CD4-positive, alpha-beta memory T cell (primary cell): ENCODE results near the gene IFT22. TPM values are rescaled to one million over a fixed set of nuclear protein-coding genes. Genes with fewer than 3 reads are reported as not detected.
A peak's percentile ranks its signal among the peaks of the same experiment; 100 is the strongest.
"Not testable (repeated sequence)": the region's sequence is repeated elsewhere in the genome, so short reads cannot be mapped to it uniquely, and the experiment has no call there.

ENCODE experiments used
- CTCF ChIA-PET: fragments of 350-600 bp; sonication (Branson Sonifier 250); formaldehyde crosslinking; loops from one replicate; lab custom pipeline; 2021; ENCODE audit warnings: inconsistent platforms; ENCODE audit not compliant: partially characterized antibody; lab: Charles Lee
- POLR2A ChIA-PET: fragments of 350-600 bp; sonication (Branson Sonifier 250); formaldehyde crosslinking; loops from one replicate; lab custom pipeline; 2021; ENCODE audit not compliant: partially characterized antibody; lab: Charles Lee
- DNase-seq, 5 donors: peaks; one replicate each; pipeline versions ENCODE4 v3.0.0 to v3.0.0-alpha.2; 2020 to 2022; ENCODE audit warnings: mixed read lengths in 1 of 5
- H3K27ac ChIP-seq: one replicate; pipeline ENCODE4 v1.7.0; 2013; ENCODE audit warnings: low read depth, low read length
- H3K27me3 ChIP-seq: 2 replicates; pipeline ENCODE4 v1.7.0; 2013; ENCODE audit warnings: mild to moderate bottlenecking, low read length, moderate library complexity; ENCODE audit not compliant: insufficient read depth
- H3K36me3 ChIP-seq: 2 replicates; pipeline ENCODE4 v1.7.0; 2013; ENCODE audit warnings: mild to moderate bottlenecking, low read length, moderate library complexity; ENCODE audit not compliant: insufficient read depth
- H3K4me1 ChIP-seq: 2 replicates; pipeline ENCODE4 v1.7.0; 2013; ENCODE audit warnings: mild to moderate bottlenecking, low read length, moderate library complexity; ENCODE audit not compliant: insufficient read depth
- H3K4me3 ChIP-seq, 2 donors: one replicate each; pipeline ENCODE4 v1.7.0; 2013; ENCODE audit warnings: low read length in 2 of 2, mild to moderate bottlenecking in 1 of 2
- H3K9me3 ChIP-seq, 2 donors: one replicate each; pipeline ENCODE4 v1.7.0; 2013; ENCODE audit warnings: low read length in 2 of 2, control low read depth in 1 of 2; ENCODE audit not compliant: control insufficient read depth in 1 of 2
- H3K27ac Mint-ChIP-seq, 7 donors: one replicate each; pipeline ENCODE4 v1.8.0; 2020 to 2021; ENCODE audit warnings: mixed read lengths in 7 of 7, mild to moderate bottlenecking in 6 of 7, inconsistent platforms in 3 of 7, moderate library complexity in 3 of 7
- H3K27me3 Mint-ChIP-seq, 2 donors: one replicate each; pipeline ENCODE4 v1.8.0; 2020 to 2021; ENCODE audit warnings: mixed read lengths in 2 of 2
- H3K36me3 Mint-ChIP-seq, 2 donors: one replicate each; pipeline ENCODE4 v1.8.0; 2020 to 2021; ENCODE audit warnings: mixed read lengths in 2 of 2, inconsistent platforms in 1 of 2, mild to moderate bottlenecking in 1 of 2
- H3K4me1 Mint-ChIP-seq, 4 donors: one replicate each; pipeline ENCODE4 v1.8.0; 2020 to 2021; ENCODE audit warnings: mixed read lengths in 4 of 4, mild to moderate bottlenecking in 1 of 4
- H3K4me3 Mint-ChIP-seq, 8 donors: one replicate each; pipeline ENCODE4 v1.8.0; 2020 to 2021; ENCODE audit warnings: mixed read lengths in 8 of 8, mild to moderate bottlenecking in 7 of 8, moderate library complexity in 6 of 8, inconsistent platforms in 3 of 8
- H3K9me3 Mint-ChIP-seq, 8 donors: one replicate each; pipeline ENCODE4 v1.8.0; 2020 to 2021; ENCODE audit warnings: mixed read lengths in 8 of 8, mild to moderate bottlenecking in 5 of 8, inconsistent platforms in 3 of 8, moderate library complexity in 1 of 8
- intact Hi-C: fragments of 100-400 bp; cut with micrococcal nuclease; formaldehyde crosslinking; loops from one replicate; pipeline ENCODE4 v1.15.1; 2023
- polyA plus RNA-seq, 2 donors: library from polyadenylated mRNA; unstranded; fragments of 300-500 nt; fragmentation: Illumina TruSeq; gene quantifications; one replicate each; pipeline ENCODE4 v1.2.3, GENCODE V29; 2021
- total RNA-seq, 2 experiments: library from RNA; stranded (reverse); gene quantifications; one replicate each; pipeline ENCODE4 v1.2.3, GENCODE V29; 2021

The IFT22 gene
- total and polyA plus RNA-seq, 4 experiments from 2014 or later: 2.6 to 6.7 (median 4.5) TPM

GRCh38 chr7:101363196-101363733 is 41.7 kb upstream of the IFT22 start:
- ChIA-PET CTCF (interaction anchor here (0.6 to 3.4 kb wide), 4 partner anchors 22 to 487 kb away, joined by 3 to 16 read pairs (median 3); no protein-coding TSS in a partner anchor), POLR2A (no interaction called here)
- peaks cover 13% of the 10 kb centered on the region for H3K27me3 ChIP-seq
- intact Hi-C loops: no loop called here
- Mint-ChIP-seq H3K4me3 (peak overlapping the region in 2 of 8 donors; percentile 12 to 45), H3K27ac (no peak overlapping the region), H3K36me3 (no peaks in the 10 kb centered on the region), H3K9me3 (peaks cover 0 to 2% (median 0%) of the 10 kb centered on the region in 8 donors), H3K4me1 (peaks cover 0 to 5% (median 0%) of the 10 kb centered on the region in 4 donors), H3K27me3 (peaks cover 16 to 21% of the 10 kb centered on the region in 2 donors)
- H3K4me3 ChIP-seq: peak overlapping the region in 1 of 2 donors; percentile 28
- H3K36me3 ChIP-seq: no peaks in the 10 kb centered on the region
- H3K9me3 ChIP-seq: no peaks in the 10 kb centered on the region
- H3K4me1 ChIP-seq: peaks cover 6% of the 10 kb centered on the region
- DNase-seq: no peak
- no peak overlapping the region for H3K27ac ChIP-seq

DNA sequence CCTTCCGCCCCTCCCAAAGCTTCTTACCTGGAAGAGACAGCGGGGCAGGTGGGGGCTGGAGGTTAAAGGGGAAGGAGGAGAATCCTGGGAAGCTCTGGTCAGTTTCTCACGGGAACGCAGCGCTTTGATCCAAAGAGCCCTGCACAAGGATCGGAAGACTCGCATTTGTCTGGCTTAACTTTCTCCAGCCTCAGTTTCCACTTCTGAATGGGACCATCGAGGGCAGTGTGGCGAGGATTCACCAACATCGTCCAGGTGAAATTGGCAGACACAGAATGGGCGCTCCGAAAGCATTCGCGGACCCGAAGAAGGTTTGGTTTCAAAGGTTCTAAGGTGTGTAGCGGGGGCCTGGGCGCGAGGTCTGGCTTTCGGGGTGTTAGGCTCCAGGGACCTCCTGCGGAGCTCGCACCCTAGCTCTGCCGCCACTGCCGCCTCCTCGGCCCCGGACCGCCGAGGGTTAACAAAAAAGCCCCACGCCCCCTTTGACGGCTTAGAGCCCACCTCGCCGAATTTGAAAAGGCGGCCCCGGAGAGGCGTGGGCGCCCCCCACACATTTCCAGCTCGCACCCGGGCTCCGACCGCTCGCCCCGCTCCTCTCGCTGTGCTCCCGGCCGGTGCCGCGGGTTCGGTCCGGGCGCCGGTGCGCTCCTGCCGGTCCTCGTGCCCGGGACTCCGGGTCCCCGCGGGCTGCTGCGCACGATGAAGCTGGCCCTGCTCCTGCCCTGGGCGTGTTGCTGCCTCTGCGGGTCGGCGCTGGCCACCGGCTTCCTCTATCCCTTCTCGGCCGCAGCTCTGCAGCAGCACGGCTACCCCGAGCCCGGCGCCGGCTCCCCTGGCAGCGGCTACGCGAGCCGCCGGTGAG is 41.0 kb upstream of the IFT22 start, which contains the start of gene COL26A1:
Gene COL26A1 (plus strand): TSS at position 542 of the 862 bp plus-strand sequence. CDS start 158 bp downstream, at position 700.
- H3K9me3 Mint-ChIP-seq: peaks cover 0 to 2% (median 0%) of the 10 kb centered on the region in 8 donors
- H3K27ac Mint-ChIP-seq: no peak within 1 kb of the TSS
- peaks cover 6% of the 10 kb centered on the region for H3K4me1 ChIP-seq
- peaks cover 14 to 21% of the 10 kb centered on the region in 2 donors for H3K27me3 Mint-ChIP-seq
- peak within 1 kb of the TSS; percentile 12 to 69 (median 52) for H3K4me3 Mint-ChIP-seq
- no peak within 1 kb of the TSS for H3K27ac ChIP-seq
- intact Hi-C loops: no loop called here
- ChIA-PET POLR2A (no interaction called here), CTCF (interaction anchor here (0.5 to 3.4 kb wide), 6 partner anchors 22 to 487 kb away, joined by 3 to 16 read pairs (median 3); no protein-coding TSS in a partner anchor)
- H3K36me3 ChIP-seq: no peaks in the 10 kb centered on the region
- peaks cover 0 to 5% (median 0%) of the 10 kb centered on the region in 4 donors for H3K4me1 Mint-ChIP-seq
- DNase-seq: peak in 2 of 5 donors; percentile 1 to 5
- H3K36me3 Mint-ChIP-seq: no peaks in the 10 kb centered on the region
- peaks cover 13% of the 10 kb centered on the region for H3K27me3 ChIP-seq
- H3K4me3 ChIP-seq: peak within 1 kb of the TSS in 1 of 2 donors; percentile 28
- no peaks in the 10 kb centered on the region for H3K9me3 ChIP-seq

GRCh38 chr7:101357433-101357832 is 35.8 kb upstream of the IFT22 start:
- CTCF ChIA-PET: no interaction called here
- Mint-ChIP-seq H3K9me3 (no peaks in the 10 kb centered on the region), H3K4me1 (peaks cover 0 to 12% (median 1%) of the 10 kb centered on the region in 4 donors), H3K27ac (no peak overlapping the region), H3K4me3 (no peak overlapping the region), H3K27me3 (peaks cover 12 to 21% of the 10 kb centered on the region in 2 donors), H3K36me3 (no peaks in the 10 kb centered on the region)
- no peak overlapping the region for H3K4me3 ChIP-seq
- intact Hi-C loops: no loop called here
- H3K27ac ChIP-seq: no peak overlapping the region
- POLR2A ChIA-PET: no interaction called here
- DNase-seq: no peak
- H3K9me3 ChIP-seq: no peaks in the 10 kb centered on the region
- H3K36me3 ChIP-seq: no peaks in the 10 kb centered on the region
- H3K27me3 ChIP-seq: peaks cover 5% of the 10 kb centered on the region
- H3K4me1 ChIP-seq: peaks cover under 1% of the 10 kb centered on the region

- H3K27me3 Mint-ChIP-seq: peaks cover 5 to 22% of the 10 kb centered on the region in 2 donors
- Histone ChIP-seq H3K4me1 (peaks cover 4% of the 10 kb centered on the region), H3K36me3 (no peaks in the 10 kb centered on the region), H3K27me3 (no peaks in the 10 kb centered on the region), H3K9me3 (no peaks in the 10 kb centered on the region), H3K4me3 (no peak overlapping the region), H3K27ac (no peak overlapping the region)
- ChIA-PET POLR2A (no interaction called here), CTCF (no interaction called here)
- H3K9me3 Mint-ChIP-seq: no peaks in the 10 kb centered on the region
- H3K27ac Mint-ChIP-seq: no peak overlapping the region
- H3K4me1 Mint-ChIP-seq: peaks cover 0 to 13% (median 5%) of the 10 kb centered on the region in 4 donors
- no peak for DNase-seq
- H3K4me3 Mint-ChIP-seq: no peak overlapping the region
- no peaks in the 10 kb centered on the region for H3K36me3 Mint-ChIP-seq
- intact Hi-C loops: no loop called here
Measured at GRCh38 chr7:101352920-101353308, 31.3 kb upstream of the IFT22 start.

- ChIA-PET CTCF (interaction anchor here (1.0 to 1.4 kb wide), 3 partner anchors 16 to 67 kb away, joined by 3 read pairs; no protein-coding TSS in a partner anchor), POLR2A (interaction anchor here (1.1 kb wide), 1 partner anchor 8 kb away, joined by 3 read pairs; no protein-coding TSS in a partner anchor)
- H3K4me3 Mint-ChIP-seq, H3K9me3 Mint-ChIP-seq, H3K27ac Mint-ChIP-seq, intact Hi-C loops, H3K27me3 ChIP-seq, H3K36me3 ChIP-seq, DNase-seq, H3K36me3 Mint-ChIP-seq, H3K4me3 ChIP-seq, H3K4me1 ChIP-seq, H3K9me3 ChIP-seq, H3K27ac ChIP-seq: not testable (repeated sequence)
- Mint-ChIP-seq H3K27me3 (peaks cover 0 to 16% of the 10 kb centered on the region in 2 donors), H3K4me1 (peaks cover 0 to 13% (median 5%) of the 10 kb centered on the region in 4 donors)
Measured at GRCh38 chr7:101349300-101349699, 27.7 kb upstream of the IFT22 start.

GRCh38 chr7:101348456-101349067 is 26.9 kb upstream of the IFT22 start:
- H3K4me3 ChIP-seq, H3K9me3 ChIP-seq, H3K4me3 Mint-ChIP-seq, H3K27me3 ChIP-seq, POLR2A ChIA-PET, intact Hi-C loops, H3K36me3 ChIP-seq, DNase-seq, H3K9me3 Mint-ChIP-seq, H3K4me1 ChIP-seq, H3K27ac ChIP-seq, H3K27ac Mint-ChIP-seq, H3K36me3 Mint-ChIP-seq: not testable (repeated sequence)
- CTCF ChIA-PET: interaction anchor here (1.4 kb wide), 1 partner anchor 16 kb away, joined by 3 read pairs; no protein-coding TSS in a partner anchor
- Mint-ChIP-seq H3K27me3 (peaks cover 0 to 15% of the 10 kb centered on the region in 2 donors), H3K4me1 (peaks cover 0 to 13% (median 5%) of the 10 kb centered on the region in 4 donors)
